Measurements from ENCODE around the gene GDA.
"Not testable (repeated sequence)": the region's sequence is repeated elsewhere in the genome, so short reads cannot be mapped to it uniquely, and the experiment has no call there.

GDA gene

GRCh38 chr9:72211047-72211446 lies 61.8 kb downstream of the GDA start:
- no peak for DNase-seq

GRCh38 chr9:72213906-72214305 lies 64.7 kb downstream of the GDA start:
- no peak for DNase-seq

GRCh38 chr9:72217306-72217842 lies 68.1 kb downstream of the GDA start:
- DNase-seq, result no peak

GRCh38 chr9:72220589-72220988 lies 71.3 kb downstream of the GDA start:
- no peak for DNase-seq

GRCh38 chr9:72226146-72226812 lies 77.0 kb downstream of the GDA start:
- DNase-seq, result no peak

GRCh38 chr9:72228282-72228681 lies 79.0 kb downstream of the GDA start:
- DNase-seq, result no peak

GRCh38 chr9:72232778-72233177 lies 83.5 kb downstream of the GDA start:
- DNase-seq, result no peak

- no peak for DNase-seq
These were observed 98.3 kb downstream of the GDA start for GRCh38 chr9:72247549-72247948.

- DNase-seq, result no peak
These were observed 102.3 kb downstream of the GDA start for GRCh38 chr9:72251589-72251988.

- DNase-seq, result no peak
These were observed 105.8 kb downstream of the GDA start for GRCh38 chr9:72254901-72255545.

GRCh38 chr9:72255569-72255968 lies 106.3 kb downstream of the GDA start:
- no peak for DNase-seq

- DNase-seq, result no peak
These were observed 107.7 kb downstream of the GDA start for GRCh38 chr9:72256931-72257330.

- DNase-seq, result no peak
These were observed 108.6 kb downstream of the GDA start for GRCh38 chr9:72257814-72258213.

GRCh38 chr9:72262063-72262462 lies 112.8 kb downstream of the GDA start:
- DNase-seq, result no peak

- no peak for DNase-seq
These were observed 114.3 kb downstream of the GDA start for GRCh38 chr9:72263572-72263971.

- no peak for DNase-seq
These were observed 119.7 kb downstream of the GDA start for GRCh38 chr9:72268961-72269360.

GRCh38 chr9:72270359-72270758 lies 121.1 kb downstream of the GDA start:
- DNase-seq, result not testable (repeated sequence)

GRCh38 chr9:72271613-72272478 lies 122.6 kb downstream of the GDA start:
- no peak for DNase-seq

- no peak for DNase-seq
These were observed 125.2 kb downstream of the GDA start for GRCh38 chr9:72274441-72274840.

GRCh38 chr9:72274916-72275315 lies 125.7 kb downstream of the GDA start:
- no peak for DNase-seq

GRCh38 chr9:72276429-72276828 lies 127.2 kb downstream of the GDA start:
- no peak for DNase-seq

- no peak for DNase-seq
These were observed 129.7 kb downstream of the GDA start for GRCh38 chr9:72278959-72279358.

- peak; percentile 61 for DNase-seq
These were observed 131.8 kb downstream of the GDA start for GRCh38 chr9:72280913-72281500.
